SKM-1 treated with dmso at 0.1 percent for 144 hours (cell line): ENCODE data around the gene ADAT3.
A peak's percentile ranks its signal among the peaks of the same experiment; 100 is the strongest.
"Not testable (repeated sequence)": the region's sequence is repeated elsewhere in the genome, so short reads cannot be mapped to it uniquely, and the experiment has no call there.

ENCODE experiments used
- DNase-seq: peaks from one replicate; lab custom pipeline; 2025; ENCODE audit not compliant: unreplicated experiment; lab: John Stamatoyannopoulos, UW

The ADAT3 gene

DNA sequence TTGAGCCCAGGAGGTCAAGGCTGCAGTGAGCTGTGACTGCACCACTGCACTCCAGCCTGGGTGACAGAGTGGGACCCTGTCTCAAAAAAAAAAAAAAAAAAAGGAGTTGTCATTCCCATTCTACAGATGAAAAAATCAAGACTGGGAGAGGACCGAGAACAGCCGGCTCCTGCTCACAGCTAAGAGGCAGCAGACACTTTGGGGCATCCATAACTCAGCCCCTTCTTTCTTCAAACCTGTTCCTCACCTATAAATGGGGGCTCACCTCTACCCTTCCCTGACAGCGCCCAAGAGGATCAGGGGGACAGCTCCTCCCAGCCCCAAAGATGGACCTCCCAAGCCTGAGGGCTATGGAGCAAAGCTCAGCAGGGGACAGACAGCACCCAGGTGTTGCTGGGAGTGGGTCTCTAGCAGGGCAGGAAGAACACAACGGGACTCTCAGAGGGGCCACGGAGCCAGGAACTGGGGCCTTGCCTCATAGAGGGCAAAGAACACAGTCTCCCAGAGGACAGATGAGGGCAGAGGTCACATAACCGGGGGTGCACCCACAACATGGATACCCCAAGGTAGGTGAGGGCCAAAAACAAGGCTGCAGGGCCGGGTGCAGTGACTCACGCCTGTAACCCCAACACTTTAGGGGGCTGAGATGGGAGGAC is 38.4 kb upstream of the ADAT3 start:
- no peak for DNase-seq

DNA sequence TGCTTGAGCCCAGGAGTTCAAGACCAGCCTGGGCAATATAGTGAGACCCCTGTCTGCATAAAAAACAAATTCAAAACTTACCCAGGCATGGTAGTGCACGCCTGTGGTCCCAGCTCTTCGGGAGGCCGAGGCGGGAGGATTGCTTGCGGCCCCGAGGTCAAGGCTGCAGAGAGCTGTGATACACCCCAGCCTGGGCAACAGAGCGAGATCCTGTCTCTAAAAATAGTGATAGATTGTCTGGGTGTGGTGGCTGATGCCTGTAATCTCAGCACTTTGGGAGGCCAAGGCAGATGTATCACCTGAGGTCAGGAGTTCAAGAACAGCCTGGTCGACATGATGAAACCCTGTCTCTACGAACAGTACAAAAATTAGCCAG is 37.9 kb upstream of the ADAT3 start:
- DNase-seq: no peak

DNA sequence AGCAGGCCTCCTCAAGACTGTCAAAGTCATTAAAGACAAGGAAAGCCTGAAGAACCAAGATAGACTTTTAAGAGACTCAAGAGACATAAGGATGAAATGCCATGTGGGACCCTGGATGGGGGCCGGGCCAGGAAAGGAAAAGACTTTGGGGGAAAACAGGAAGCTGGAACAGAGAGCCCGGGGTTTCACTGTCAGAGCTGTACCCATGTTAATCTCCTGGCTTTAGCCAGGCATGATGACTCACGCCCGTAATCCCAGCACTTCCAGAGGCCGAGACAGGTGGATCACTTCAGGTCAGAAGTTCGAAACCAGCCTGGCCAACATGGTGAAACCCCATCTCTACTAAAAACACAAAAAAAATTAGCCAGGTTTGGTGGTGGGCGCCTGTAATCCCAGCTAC is 36.2 kb upstream of the ADAT3 start:
- no peak for DNase-seq

DNA sequence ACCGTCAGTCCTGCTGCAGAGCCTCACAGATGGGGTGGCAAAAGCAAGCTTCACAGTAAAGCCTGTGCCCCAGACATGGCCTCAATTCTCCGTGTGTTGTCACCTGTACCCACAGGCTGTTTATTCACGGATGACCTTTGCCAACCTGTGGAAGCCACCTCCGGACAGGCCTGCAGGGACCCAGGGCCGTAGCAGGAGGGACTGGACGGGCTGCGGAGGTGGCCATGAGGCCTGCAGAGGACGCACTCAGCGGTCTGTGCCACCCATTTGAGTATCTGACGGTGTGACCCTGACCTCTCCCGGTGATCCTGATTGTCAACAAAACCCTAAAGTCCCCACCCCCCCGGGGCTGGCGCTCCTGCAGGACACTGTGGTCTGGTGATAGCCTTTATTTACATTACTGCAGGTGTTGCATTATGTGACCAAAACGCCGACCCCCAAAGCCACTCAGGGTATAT is 34.0 kb upstream of the ADAT3 start:
- DNase-seq: no peak

DNA sequence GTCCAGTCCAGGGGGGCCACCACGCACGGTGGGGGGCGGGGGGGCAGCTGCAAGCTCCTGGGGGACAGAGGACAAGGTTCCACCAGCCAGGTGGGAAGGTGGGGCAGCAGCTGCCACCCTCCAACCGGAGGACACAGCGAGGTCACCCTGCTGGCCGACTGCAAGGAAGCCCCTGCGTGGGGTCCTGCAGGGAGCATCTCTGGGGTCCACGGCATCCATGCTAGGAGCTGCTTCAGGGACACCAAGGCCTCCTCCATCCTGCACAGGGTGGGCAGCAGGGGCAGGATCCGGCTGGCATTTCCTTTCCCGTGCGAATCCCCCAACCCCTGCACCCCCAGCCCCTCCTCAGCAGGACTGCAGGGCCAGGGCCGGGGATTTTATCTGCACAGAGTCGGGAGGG is 33.6 kb upstream of the ADAT3 start:
- DNase-seq: no peak

- DNase-seq: no peak
Measured at GRCh38 chr19:1872807-1873523, 32.2 kb upstream of the ADAT3 start.

- no peak for DNase-seq
Measured at GRCh38 chr19:1873524-1874473, 31.4 kb upstream of the ADAT3 start.

GRCh38 chr19:1874554-1875185 is 30.5 kb upstream of the ADAT3 start:
- DNase-seq: no peak

GRCh38 chr19:1875265-1875645 is 29.9 kb upstream of the ADAT3 start:
- DNase-seq: not testable (repeated sequence)

GRCh38 chr19:1875646-1876495 is 29.3 kb upstream of the ADAT3 start:
- peak; percentile 89 for DNase-seq

DNA sequence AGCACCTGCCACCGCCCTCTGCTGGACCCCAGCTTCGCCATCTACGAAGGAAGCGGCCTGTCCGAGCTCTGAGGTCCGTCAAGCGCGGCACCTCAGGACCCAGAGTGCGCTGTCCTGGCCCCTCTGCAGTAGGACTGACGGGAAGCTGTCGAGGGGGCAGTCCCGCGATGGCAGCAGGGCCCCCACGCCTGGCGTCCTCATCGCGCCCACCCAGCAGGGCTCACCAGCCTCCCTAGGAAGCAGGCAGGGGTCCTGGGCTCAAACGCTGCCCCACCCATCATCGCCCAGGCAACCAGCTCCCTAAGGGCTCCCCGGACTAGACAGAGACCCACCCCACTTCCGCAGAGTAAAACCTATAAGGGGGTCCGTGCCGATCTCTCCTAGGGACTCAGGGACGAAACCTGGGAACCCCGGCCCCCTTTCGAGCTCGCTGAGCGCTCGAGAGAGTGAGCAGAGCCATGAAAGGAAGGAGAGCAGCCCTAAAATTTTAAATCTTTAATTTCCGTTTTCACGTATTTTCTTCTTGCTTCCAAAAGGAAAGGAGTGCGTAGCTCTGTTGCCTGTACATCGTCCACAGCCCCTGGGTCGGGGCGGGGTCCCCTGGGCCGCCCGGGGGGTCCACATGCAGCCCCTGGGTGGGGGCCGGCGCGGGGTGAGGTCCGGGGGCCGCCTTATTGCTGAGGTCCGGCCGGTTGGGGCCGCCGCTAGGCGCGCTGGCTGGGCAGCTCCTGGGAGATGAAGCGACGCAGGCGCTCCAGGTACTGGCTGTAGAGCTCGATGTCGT is 28.5 kb upstream of the ADAT3 start:
- DNase-seq: not testable (repeated sequence)

DNA sequence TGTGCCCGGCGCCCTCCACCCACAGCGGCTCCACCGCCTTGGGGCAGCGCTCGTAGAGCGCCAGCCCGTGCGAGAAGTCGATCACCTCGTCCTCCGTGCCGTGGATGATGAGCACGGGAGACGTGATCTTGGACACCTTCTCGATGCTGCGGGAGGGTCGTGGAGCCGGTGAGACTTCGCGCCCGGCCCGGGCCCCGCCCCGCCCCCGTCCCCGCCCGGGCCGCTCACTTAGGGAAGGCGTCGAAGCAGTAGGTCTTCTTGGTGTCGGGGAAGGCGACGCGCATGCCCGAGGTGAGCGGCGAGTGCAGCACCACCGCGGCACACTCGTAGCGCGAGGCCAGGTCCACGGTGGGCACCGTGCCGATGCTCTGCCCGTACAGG is 27.9 kb upstream of the ADAT3 start:
- DNase-seq: not testable (repeated sequence)

DNA sequence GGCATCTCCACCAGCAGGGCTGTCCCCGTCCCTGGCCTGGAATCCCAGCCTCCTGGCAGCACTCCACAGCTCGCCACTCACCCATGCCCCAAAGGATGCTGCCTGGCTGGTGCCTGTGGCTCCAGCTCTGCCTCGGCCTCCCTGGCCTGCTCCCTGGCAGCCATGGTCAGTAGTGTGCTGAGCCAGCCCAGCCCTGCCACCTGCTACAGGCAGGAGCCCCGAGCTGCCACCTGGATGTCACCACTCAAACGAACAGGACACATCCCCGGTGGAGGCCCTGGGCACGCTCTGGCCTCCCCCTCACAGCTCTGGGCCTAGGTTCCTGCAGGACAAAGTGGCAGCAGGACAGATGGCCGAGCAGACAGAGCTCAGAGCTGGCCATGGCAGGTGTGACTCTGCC is 26.6 kb upstream of the ADAT3 start:
- not testable (repeated sequence) for DNase-seq

GRCh38 chr19:1879982-1880381 is 25.2 kb upstream of the ADAT3 start:
- DNase-seq: not testable (repeated sequence)

DNA sequence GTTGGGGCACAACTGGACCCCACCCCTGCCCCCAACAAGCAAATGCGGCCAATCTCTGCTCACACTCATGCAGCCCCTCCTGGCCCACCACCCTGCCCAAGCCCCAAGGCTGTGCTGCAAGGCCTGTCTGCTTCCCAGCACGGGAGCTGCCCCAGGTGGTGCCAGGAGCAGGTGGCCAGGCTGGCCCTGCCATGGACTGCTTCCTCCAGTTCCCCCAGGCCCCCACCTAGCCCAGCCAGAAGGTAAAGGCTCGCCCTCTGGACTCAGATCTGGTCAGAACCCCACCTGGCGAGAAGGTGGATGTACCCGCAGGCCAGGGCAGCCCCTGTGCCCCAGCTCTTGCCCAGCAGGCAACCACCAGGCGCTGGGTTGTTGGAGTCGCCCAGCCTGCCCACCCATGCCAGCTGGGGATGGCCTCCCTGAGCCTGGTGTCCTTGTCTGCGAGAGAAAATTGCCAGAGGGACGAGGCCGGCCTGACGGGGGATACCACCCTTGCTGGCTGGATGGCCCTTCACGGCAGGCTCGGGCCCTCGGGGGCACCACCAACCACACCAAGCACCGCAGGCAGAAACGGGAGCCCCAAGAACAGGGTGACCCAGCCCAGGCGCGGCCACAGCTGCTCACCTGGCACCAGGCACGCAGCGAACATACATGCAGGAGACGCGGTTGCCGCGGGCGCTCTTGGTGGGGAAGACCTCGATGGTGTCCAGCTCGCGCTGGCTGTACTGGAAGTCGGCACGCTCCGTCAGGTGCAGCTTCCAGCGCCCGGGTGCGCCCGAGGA is 24.4 kb upstream of the ADAT3 start:
- DNase-seq: no peak

GRCh38 chr19:1881393-1882088 is 23.7 kb upstream of the ADAT3 start:
- DNase-seq: not testable (repeated sequence)

DNA sequence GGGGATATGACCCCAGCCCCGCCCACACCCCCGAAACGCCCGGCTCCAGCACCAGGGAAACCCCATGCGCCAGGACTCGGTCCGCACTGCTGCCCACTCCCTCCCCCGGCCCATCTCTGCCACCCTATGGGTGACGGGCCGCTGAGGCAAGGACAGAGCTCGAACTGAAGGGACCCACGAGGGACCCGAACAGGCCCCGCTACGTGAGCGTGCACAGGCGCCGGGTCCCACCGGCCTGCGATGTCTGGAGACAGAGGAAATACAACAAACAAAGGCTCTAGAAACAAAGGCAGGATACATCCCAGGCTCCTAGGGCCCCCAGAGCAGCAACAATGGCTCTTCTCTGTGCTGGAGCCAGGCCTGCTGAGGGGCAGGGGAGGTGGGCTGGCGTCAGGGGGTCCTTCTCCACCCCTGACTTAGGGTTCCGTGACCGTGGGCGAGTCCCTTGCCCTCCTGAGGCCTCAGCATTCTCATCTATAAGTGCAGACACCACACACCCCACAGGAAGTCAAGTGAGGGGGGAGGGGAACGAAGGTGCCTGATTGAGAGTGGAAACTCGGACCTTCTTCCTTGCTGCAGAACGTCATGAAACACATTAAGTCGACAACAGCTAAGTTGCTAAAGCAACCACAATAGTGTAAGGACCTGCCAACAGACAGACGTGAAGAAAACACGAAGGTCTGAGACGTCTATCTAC is 23.0 kb upstream of the ADAT3 start:
- DNase-seq: no peak
